ENCODE data around the gene TRIM62.

TRIM62 gene

GRCh38 chr1:33167650-33168447 lies 14.0 kb downstream of the TRIM62 start:
- H3K27me3 ChIP-seq (ENCODE audit: control insufficient read depth, insufficient read depth, low read length), result no peaks in the 10 kb centered on the region
- H3K9ac ChIP-seq (ENCODE audit: low read length), result no peak overlapping the region
- H3K27ac ChIP-seq (ENCODE audit: low read length), result no peak overlapping the region
- no peaks in the 10 kb centered on the region for H3K9me3 ChIP-seq (ENCODE audit: control insufficient read depth, low read depth, low read length)
- peaks cover 19% of the 10 kb centered on the region for H3K4me1 ChIP-seq (ENCODE audit: control insufficient read depth, low read depth, low read length)
- no peak overlapping the region for H3K4me3 ChIP-seq (ENCODE audit: low read length)
- H3K36me3 ChIP-seq (ENCODE audit: control insufficient read depth, low read depth, low read length), result no peaks in the 10 kb centered on the region

GRCh38 chr1:33165809-33166208 lies 16.0 kb downstream of the TRIM62 start:
- Histone ChIP-seq H3K27me3 (ENCODE audit: control insufficient read depth, insufficient read depth, low read length) (no peaks in the 10 kb centered on the region), H3K36me3 (ENCODE audit: control insufficient read depth, low read depth, low read length) (no peaks in the 10 kb centered on the region), H3K9ac (ENCODE audit: low read length) (no peak overlapping the region), H3K27ac (ENCODE audit: low read length) (no peak overlapping the region), H3K9me3 (ENCODE audit: control insufficient read depth, low read depth, low read length) (no peaks in the 10 kb centered on the region), H3K4me1 (ENCODE audit: control insufficient read depth, low read depth, low read length) (peaks cover 26% of the 10 kb centered on the region), H3K4me3 (ENCODE audit: low read length) (no peak overlapping the region)

- Histone ChIP-seq H3K36me3 (ENCODE audit: control insufficient read depth, low read depth, low read length) (no peaks in the 10 kb centered on the region), H3K9ac (ENCODE audit: low read length) (no peak overlapping the region), H3K4me1 (ENCODE audit: control insufficient read depth, low read depth, low read length) (peaks cover 29% of the 10 kb centered on the region), H3K4me3 (ENCODE audit: low read length) (no peak overlapping the region), H3K27me3 (ENCODE audit: control insufficient read depth, insufficient read depth, low read length) (no peaks in the 10 kb centered on the region), H3K9me3 (ENCODE audit: control insufficient read depth, low read depth, low read length) (no peaks in the 10 kb centered on the region), H3K27ac (ENCODE audit: low read length) (no peak overlapping the region)
Measured at GRCh38 chr1:33165209-33165608, 16.6 kb downstream of the TRIM62 start.

GRCh38 chr1:33163621-33164519 lies 18.0 kb downstream of the TRIM62 start:
- no peaks in the 10 kb centered on the region for H3K9me3 ChIP-seq (ENCODE audit: control insufficient read depth, low read depth, low read length)
- H3K27ac ChIP-seq (ENCODE audit: low read length), result no peak overlapping the region
- H3K27me3 ChIP-seq (ENCODE audit: control insufficient read depth, insufficient read depth, low read length), result no peaks in the 10 kb centered on the region
- no peak overlapping the region for H3K9ac ChIP-seq (ENCODE audit: low read length)
- H3K4me3 ChIP-seq (ENCODE audit: low read length), result no peak overlapping the region
- H3K4me1 ChIP-seq (ENCODE audit: control insufficient read depth, low read depth, low read length), result peaks cover 28% of the 10 kb centered on the region
- H3K36me3 ChIP-seq (ENCODE audit: control insufficient read depth, low read depth, low read length), result no peaks in the 10 kb centered on the region

- H3K36me3 ChIP-seq (ENCODE audit: control insufficient read depth, low read depth, low read length), result no peaks in the 10 kb centered on the region
- H3K4me3 ChIP-seq (ENCODE audit: low read length), result no peak overlapping the region
- H3K27me3 ChIP-seq (ENCODE audit: control insufficient read depth, insufficient read depth, low read length), result no peaks in the 10 kb centered on the region
- peaks cover 25% of the 10 kb centered on the region for H3K4me1 ChIP-seq (ENCODE audit: control insufficient read depth, low read depth, low read length)
- H3K27ac ChIP-seq (ENCODE audit: low read length), result no peak overlapping the region
- no peaks in the 10 kb centered on the region for H3K9me3 ChIP-seq (ENCODE audit: control insufficient read depth, low read depth, low read length)
- H3K9ac ChIP-seq (ENCODE audit: low read length), result no peak overlapping the region
Measured at GRCh38 chr1:33162141-33162540, 19.7 kb downstream of the TRIM62 start.

- H3K4me1 ChIP-seq (ENCODE audit: control insufficient read depth, low read depth, low read length), result peaks cover 25% of the 10 kb centered on the region
- H3K36me3 ChIP-seq (ENCODE audit: control insufficient read depth, low read depth, low read length), result no peaks in the 10 kb centered on the region
- no peaks in the 10 kb centered on the region for H3K9me3 ChIP-seq (ENCODE audit: control insufficient read depth, low read depth, low read length)
- no peak overlapping the region for H3K27ac ChIP-seq (ENCODE audit: low read length)
- H3K27me3 ChIP-seq (ENCODE audit: control insufficient read depth, insufficient read depth, low read length), result no peaks in the 10 kb centered on the region
- no peak overlapping the region for H3K9ac ChIP-seq (ENCODE audit: low read length)
- no peak overlapping the region for H3K4me3 ChIP-seq (ENCODE audit: low read length)
Measured at GRCh38 chr1:33161061-33161681, 20.7 kb downstream of the TRIM62 start.

- no peak overlapping the region for H3K27ac ChIP-seq (ENCODE audit: low read length)
- no peaks in the 10 kb centered on the region for H3K9me3 ChIP-seq (ENCODE audit: control insufficient read depth, low read depth, low read length)
- peaks cover 22% of the 10 kb centered on the region for H3K4me1 ChIP-seq (ENCODE audit: control insufficient read depth, low read depth, low read length)
- H3K27me3 ChIP-seq (ENCODE audit: control insufficient read depth, insufficient read depth, low read length), result no peaks in the 10 kb centered on the region
- H3K36me3 ChIP-seq (ENCODE audit: control insufficient read depth, low read depth, low read length), result no peaks in the 10 kb centered on the region
- no peak overlapping the region for H3K9ac ChIP-seq (ENCODE audit: low read length)
- H3K4me3 ChIP-seq (ENCODE audit: low read length), result no peak overlapping the region
Measured at GRCh38 chr1:33159577-33159976, 22.3 kb downstream of the TRIM62 start.

- Histone ChIP-seq H3K4me3 (ENCODE audit: low read length) (no peak overlapping the region), H3K9ac (ENCODE audit: low read length) (no peak overlapping the region), H3K9me3 (ENCODE audit: control insufficient read depth, low read depth, low read length) (no peaks in the 10 kb centered on the region), H3K36me3 (ENCODE audit: control insufficient read depth, low read depth, low read length) (peaks cover 3% of the 10 kb centered on the region), H3K27me3 (ENCODE audit: control insufficient read depth, insufficient read depth, low read length) (no peaks in the 10 kb centered on the region), H3K4me1 (ENCODE audit: control insufficient read depth, low read depth, low read length) (peaks cover 18% of the 10 kb centered on the region), H3K27ac (ENCODE audit: low read length) (no peak overlapping the region)
Measured at GRCh38 chr1:33158366-33158765, 23.5 kb downstream of the TRIM62 start.

GRCh38 chr1:33157131-33157530 lies 24.7 kb downstream of the TRIM62 start:
- Histone ChIP-seq H3K36me3 (ENCODE audit: control insufficient read depth, low read depth, low read length) (peaks cover 3% of the 10 kb centered on the region), H3K4me3 (ENCODE audit: low read length) (no peak overlapping the region), H3K27ac (ENCODE audit: low read length) (no peak overlapping the region), H3K9ac (ENCODE audit: low read length) (no peak overlapping the region), H3K4me1 (ENCODE audit: control insufficient read depth, low read depth, low read length) (peaks cover 29% of the 10 kb centered on the region), H3K9me3 (ENCODE audit: control insufficient read depth, low read depth, low read length) (no peaks in the 10 kb centered on the region), H3K27me3 (ENCODE audit: control insufficient read depth, insufficient read depth, low read length) (no peaks in the 10 kb centered on the region)

GRCh38 chr1:33155877-33156538 lies 25.8 kb downstream of the TRIM62 start:
- H3K4me3 ChIP-seq (ENCODE audit: low read length), result no peak overlapping the region
- H3K27me3 ChIP-seq (ENCODE audit: control insufficient read depth, insufficient read depth, low read length), result no peaks in the 10 kb centered on the region
- H3K27ac ChIP-seq (ENCODE audit: low read length), result no peak overlapping the region
- no peak overlapping the region for H3K9ac ChIP-seq (ENCODE audit: low read length)
- H3K9me3 ChIP-seq (ENCODE audit: control insufficient read depth, low read depth, low read length), result no peaks in the 10 kb centered on the region
- H3K4me1 ChIP-seq (ENCODE audit: control insufficient read depth, low read depth, low read length), result peaks cover 33% of the 10 kb centered on the region
- H3K36me3 ChIP-seq (ENCODE audit: control insufficient read depth, low read depth, low read length), result peaks cover 3% of the 10 kb centered on the region

GRCh38 chr1:33153650-33154049 lies 28.2 kb downstream of the TRIM62 start:
- Histone ChIP-seq H3K27me3 (ENCODE audit: control insufficient read depth, insufficient read depth, low read length) (no peaks in the 10 kb centered on the region), H3K9ac (ENCODE audit: low read length) (peak overlapping the region; percentile 38), H3K4me3 (ENCODE audit: low read length) (peak overlapping the region; percentile 23), H3K9me3 (ENCODE audit: control insufficient read depth, low read depth, low read length) (no peaks in the 10 kb centered on the region), H3K4me1 (ENCODE audit: control insufficient read depth, low read depth, low read length) (peaks cover 31% of the 10 kb centered on the region), H3K27ac (ENCODE audit: low read length) (peak overlapping the region; percentile 61), H3K36me3 (ENCODE audit: control insufficient read depth, low read depth, low read length) (peaks cover 3% of the 10 kb centered on the region)
